IMR-90 (cell line): ENCODE measurements around the gene BTBD10. TPM values are rescaled to one million over a fixed set of nuclear protein-coding genes. Genes with fewer than 3 reads are reported as not detected.

Source experiments
- ATAC-seq: fragments of 200-7000 bp; cut with Tn5 transposase; 2 replicates; pipeline ENCODE4 v1.9.1; 2020; ENCODE audit warnings: low read depth, mild to moderate bottlenecking, moderate library complexity
- BruUV-seq: library from RNA; stranded (reverse); fragments of 400-500 nt; replicated peaks from 2 replicates; lab custom pipeline; 2021; lab: Mats Ljungman, UMichigan
- CTCF ChIA-PET: fragments of 300-600 bp; formaldehyde crosslinking; extraction: SDS; loops from one replicate; lab custom pipeline; 2021; ENCODE audit warnings: antibody characterized with exemption; lab: Yijun Ruan, JAX
- POLR2A ChIA-PET: fragments of 300-600 bp; sonication (Branson Sonifier 250); formaldehyde crosslinking; loops from one replicate; lab custom pipeline; 2022; ENCODE audit warnings: antibody characterized with exemption; ENCODE audit not compliant: unreplicated experiment; lab: Charles Lee
- DNase-seq: peaks from one replicate; pipeline ENCODE4 v3.0.0; 2013
- H2AFZ ChIP-seq: replicated peaks from 2 replicates; pipeline ENCODE3; 2013; ENCODE audit warnings: low read length, mild to moderate bottlenecking; ENCODE audit not compliant: poor library complexity
- H2AK5ac ChIP-seq: 2 replicates; pipeline ENCODE4 v1.6.1; 2013; ENCODE audit warnings: low read depth, low read length, inconsistent platforms
- H2AK9ac ChIP-seq: replicated peaks from 2 replicates; pipeline ENCODE3; 2013; ENCODE audit warnings: mild to moderate bottlenecking, low read depth, low read length, moderate library complexity; ENCODE audit not compliant: poor library complexity
- H2BK120ac ChIP-seq: 2 replicates; pipeline ENCODE4 v1.6.1; 2013; ENCODE audit warnings: low read depth, low read length, inconsistent platforms
- H2BK15ac ChIP-seq: 3 replicates; pipeline ENCODE4 v1.6.1; 2013; ENCODE audit warnings: low read depth, low read length, inconsistent platforms
- H2BK20ac ChIP-seq: 2 replicates; pipeline ENCODE4 v1.6.1; 2013; ENCODE audit warnings: low read depth, mild to moderate bottlenecking, inconsistent platforms, low read length, moderate library complexity
- H2BK5ac ChIP-seq: 2 replicates; pipeline ENCODE4 v1.6.1; 2013; ENCODE audit warnings: mild to moderate bottlenecking, low read depth, low read length, inconsistent platforms; ENCODE audit not compliant: poor library complexity, severe bottlenecking
- H3K14ac ChIP-seq: replicated peaks from 2 replicates; pipeline ENCODE4 v1.6.1; 2013; ENCODE audit warnings: low read depth, low read length, inconsistent platforms
- H3K18ac ChIP-seq: 2 replicates; pipeline ENCODE4 v1.6.1; 2013; ENCODE audit warnings: low read depth, low read length, control low read depth
- H3K23ac ChIP-seq: 2 replicates; pipeline ENCODE4 v1.6.1; 2013; ENCODE audit warnings: low read depth, low read length, inconsistent platforms
- H3K27ac ChIP-seq: 2 replicates; pipeline ENCODE4 v1.5.1; 2013; ENCODE audit warnings: mild to moderate bottlenecking, control low read depth, low read length; ENCODE audit not compliant: insufficient read depth
- H3K27me3 ChIP-seq: 2 replicates; pipeline ENCODE4 v1.6.1; 2013; ENCODE audit warnings: low read length; ENCODE audit not compliant: control insufficient read depth, insufficient read depth
- H3K36me3 ChIP-seq: 2 replicates; pipeline ENCODE4 v1.6.1; 2013; ENCODE audit warnings: low read length, mixed read lengths; ENCODE audit not compliant: control insufficient read depth, insufficient read depth
- H3K4ac ChIP-seq: 2 replicates; pipeline ENCODE4 v1.6.1; 2013; ENCODE audit warnings: low read depth, low read length, inconsistent platforms
- H3K4me1 ChIP-seq: 2 replicates; pipeline ENCODE4 v1.6.1; 2013; ENCODE audit warnings: low read length, mixed read lengths; ENCODE audit not compliant: control insufficient read depth, insufficient read depth
- H3K4me2 ChIP-seq: 2 replicates; pipeline ENCODE4 v1.6.1; 2013; ENCODE audit warnings: low read depth, mild to moderate bottlenecking, control low read depth, low read length, moderate library complexity
- H3K4me3 ChIP-seq: 2 replicates; pipeline ENCODE4 v1.5.1; 2013; ENCODE audit warnings: low read depth, mild to moderate bottlenecking, control low read depth, low read length, moderate library complexity; ENCODE audit not compliant: insufficient read depth
- H3K56ac ChIP-seq: 2 replicates; pipeline ENCODE4 v1.6.1; 2013; ENCODE audit warnings: low read length, inconsistent platforms; ENCODE audit not compliant: insufficient read depth; ENCODE audit errors: extremely low read depth
- H3K79me1 ChIP-seq, 2 experiments: 2 replicates each; pipeline ENCODE4 v1.6.1; 2013; ENCODE audit warnings: low read length in 2 of 2, inconsistent platforms in 1 of 2, low read depth in 1 of 2
- H3K9ac ChIP-seq: 2 replicates; pipeline ENCODE4 v1.6.1; 2013; ENCODE audit warnings: low read depth, low read length, control low read depth
- H3K9me1 ChIP-seq: 2 replicates; pipeline ENCODE4 v1.6.1; 2013; ENCODE audit warnings: low read length, inconsistent platforms; ENCODE audit not compliant: insufficient read depth
- H3K9me3 ChIP-seq: 2 replicates; pipeline ENCODE4 v1.6.1; 2013; ENCODE audit warnings: low read length; ENCODE audit not compliant: control insufficient read depth, insufficient read depth
- H4K20me1 ChIP-seq: 2 replicates; pipeline ENCODE4 v1.6.1; 2013; ENCODE audit warnings: low read length, inconsistent platforms; ENCODE audit not compliant: insufficient read depth
- H4K5ac ChIP-seq: 2 replicates; pipeline ENCODE4 v1.6.1; 2013; ENCODE audit warnings: mild to moderate bottlenecking, low read depth, low read length, control low read depth
- H4K8ac ChIP-seq, 2 experiments: 2 replicates each; pipeline ENCODE4 v1.6.1; 2013; ENCODE audit warnings: low read depth in 2 of 2, low read length in 2 of 2, control low read depth in 1 of 2, inconsistent platforms in 1 of 2
- H4K91ac ChIP-seq: 2 replicates; pipeline ENCODE4 v1.6.1; 2013; ENCODE audit warnings: low read depth, low read length, inconsistent platforms; ENCODE audit not compliant: insufficient read depth
- CHD1 ChIP-seq: IDR thresholded peaks from 2 replicates; pipeline ENCODE4 v1.6.1; 2012; ENCODE audit warnings: low read depth, low read length, improper control_type of control experiment
- FOS ChIP-seq: fragments of 150-350 bp; IDR thresholded peaks from 2 replicates; pipeline ENCODE4 v1.6.1; 2016; ENCODE audit warnings: low read depth, low read length
- MAFK ChIP-seq: IDR thresholded peaks from 2 replicates; pipeline ENCODE4 v1.6.1; 2012; ENCODE audit warnings: low read depth, low read length, improper control_type of control experiment
- NFE2L2 ChIP-seq: fragments of 150-350 bp; IDR thresholded peaks from 2 replicates; pipeline ENCODE4 v1.6.1; 2016; ENCODE audit warnings: low read depth, mild to moderate bottlenecking, low read length
- RCOR1 ChIP-seq: IDR thresholded peaks from 2 replicates; pipeline ENCODE4 v1.6.1; 2012; ENCODE audit warnings: mild to moderate bottlenecking, low read length, improper control_type of control experiment; ENCODE audit not compliant: insufficient replicate concordance
- RFX5 ChIP-seq: IDR thresholded peaks from 2 replicates; pipeline ENCODE4 v1.8.0; 2012; ENCODE audit warnings: low read depth, mild to moderate bottlenecking, low read length, moderate library complexity
- SMC3 ChIP-seq: fragments of 150-350 bp; IDR thresholded peaks from 2 replicates; pipeline ENCODE4 v1.6.1; 2016; ENCODE audit warnings: low read depth, mild to moderate bottlenecking, antibody characterized with exemption, low read length, moderate library complexity
- WGBS, 2 experiments: methylation state at CpG; one replicate each; pipeline versions ENCODE4 v1.1.5 to v1.1.7; 2013; ENCODE audit warnings: missing lambda C conversion rate in 2 of 2; ENCODE audit not compliant: insufficient read length in 1 of 2; ENCODE audit errors: extremely low coverage in 2 of 2; 5-methylcytosine and 5-hydroxymethylcytosine counted together
- dilution Hi-C: fragments of 300-500 bp; cut with HindIII; formaldehyde crosslinking; loops from one replicate; pipeline ENCODE4 v1.14.3; 2018; ENCODE audit warnings: low sequenced_read_pairs; ENCODE audit not compliant: unreplicated experiment
- in situ Hi-C: fragments of 300-500 bp; cut with MboI; formaldehyde crosslinking; loops from 3 replicates; pipeline ENCODE4 v1.14.3; 2019; ENCODE audit warnings: low sequenced_read_pairs, inconsistent platforms, mixed read lengths
- intact Hi-C: fragments of 100-400 bp; cut with micrococcal nuclease; formaldehyde crosslinking; loops from 2 replicates; pipeline ENCODE4 v1.10.0; 2022
- polyA plus RNA-seq, 3 experiments: library from polyadenylated mRNA; depleted of rRNA; stranded (reverse); fragments of >200 nt; gene quantifications; 2 replicates each; pipeline ENCODE4 v1.2.3, GENCODE V29; 2012; ENCODE audit warnings: low replicate concordance in 1 of 3
- total RNA-seq: library from RNA; depleted of rRNA; stranded (reverse); fragments of >200 nt; gene quantifications from 2 replicates; pipeline ENCODE4 v1.2.3, GENCODE V29; 2012
- TF ChIP-seq, protein P1 (sequence below): conservative IDR thresholded peaks from 2 replicates; pipeline ENCODE4 v1.5.1; 2012; ENCODE audit warnings: mild to moderate bottlenecking, low read depth, low read length, improper control_type of control experiment
- TF ChIP-seq, protein P2 (sequence below): fragments of 150-350 bp; IDR thresholded peaks from 2 replicates; pipeline ENCODE4 v1.6.1; 2017; ENCODE audit warnings: mild to moderate bottlenecking, antibody characterized with exemption, low read length, low read depth

Gene BTBD10
- total and polyA plus RNA-seq, 2 of the 4 experiments (the other 2 are of a cell fraction), result 32.5 to 59.9 TPM

DNA sequence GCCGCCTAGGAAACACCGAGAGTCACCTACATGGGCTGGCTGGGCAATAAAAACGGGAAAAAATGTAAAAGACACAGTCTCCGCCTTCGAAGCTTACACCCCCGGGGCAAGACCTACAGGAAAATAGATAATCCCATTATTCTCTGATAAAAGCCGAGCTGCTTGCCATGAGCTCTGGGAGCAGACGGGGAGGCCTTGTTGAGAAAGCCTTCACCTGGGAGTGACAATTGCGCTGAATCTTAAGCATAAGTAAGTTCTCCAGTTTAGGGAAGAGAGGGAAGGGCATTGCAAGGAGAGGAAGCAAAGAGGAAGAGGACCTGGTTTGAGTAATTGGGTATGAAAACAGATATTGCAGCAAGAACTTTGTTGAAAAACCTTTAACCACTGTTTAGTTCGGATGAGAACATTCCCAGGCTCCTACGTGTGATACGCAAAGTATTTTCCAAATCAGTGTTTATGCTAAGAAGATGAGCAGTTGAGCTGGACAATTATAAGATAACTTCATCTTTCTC, 813 bp upstream of the BTBD10 start:
- ChIA-PET CTCF (interaction anchor here (0.9 kb wide), 1 partner anchor 79 kb away, joined by 3 read pairs; no protein-coding TSS in a partner anchor), POLR2A (interaction anchor here (0.6 to 0.9 kb wide), 2 partner anchors 56 to 77 kb away, joined by 3 to 7 read pairs; no protein-coding TSS in a partner anchor)

More for the DNA sequence above, 813 bp upstream of the BTBD10 start:
- Histone ChIP-seq H4K91ac (peak overlapping the region; percentile 83; the same call in 1 of the 2 replicates), H3K36me3 (no peaks in the 10 kb centered on the region), H3K4me1 (peaks cover 3% of the 10 kb centered on the region), H3K27ac (peak overlapping the region; percentile 70), H3K4me2 (peak overlapping the region; percentile 90), H3K9ac (peak overlapping the region; percentile 96), H3K9me1 (no peaks in the 10 kb centered on the region), H3K56ac (peak overlapping the region; percentile 91), H4K20me1 (no peaks in the 10 kb centered on the region; the same call in 1 of the 2 replicates), H2BK120ac (no peak overlapping the region; the same call in 1 of the 2 replicates), H3K14ac (no peak overlapping the region; the same call in 1 of the 2 replicates), H3K4me3 (peak overlapping the region; percentile 82), H3K9me3 (no peaks in the 10 kb centered on the region), H3K23ac (peak overlapping the region; percentile 95; the same call in 1 of the 2 replicates), H2BK5ac (no peak overlapping the region), H3K27me3 (peaks cover 7% of the 10 kb centered on the region), H3K79me1 (peaks cover 4 to 32% of the 10 kb centered on the region in 2 experiments; a peak in 3 of 4 replicates), H3K18ac (no peak overlapping the region), H4K8ac (peak overlapping the region; percentile 87 to 95), H2BK20ac (no peak overlapping the region), H2AK9ac (no peak overlapping the region), H2BK15ac (no peak overlapping the region), H3K4ac (peak overlapping the region; percentile 95), H2AFZ (peak overlapping the region; percentile 99), H2AK5ac (peak overlapping the region; percentile 47; the same call in 1 of the 2 replicates), H4K5ac (peak overlapping the region; percentile 7)
- no peak for ATAC-seq
- WGBS, 2 experiments, result 40% methylated on average over 1 of the region's 12 CpGs; no CpG with 5 or more reads in 1 of the 2 experiments
- dilution Hi-C loops, result no loop called here
- TF ChIP-seq FOS (no peak), RFX5 (no peak), RCOR1 (no peak), NFE2L2 (no peak), SMC3 (no peak), CHD1 (no peak), MAFK (no peak)
- TF ChIP-seq, protein P1, sequence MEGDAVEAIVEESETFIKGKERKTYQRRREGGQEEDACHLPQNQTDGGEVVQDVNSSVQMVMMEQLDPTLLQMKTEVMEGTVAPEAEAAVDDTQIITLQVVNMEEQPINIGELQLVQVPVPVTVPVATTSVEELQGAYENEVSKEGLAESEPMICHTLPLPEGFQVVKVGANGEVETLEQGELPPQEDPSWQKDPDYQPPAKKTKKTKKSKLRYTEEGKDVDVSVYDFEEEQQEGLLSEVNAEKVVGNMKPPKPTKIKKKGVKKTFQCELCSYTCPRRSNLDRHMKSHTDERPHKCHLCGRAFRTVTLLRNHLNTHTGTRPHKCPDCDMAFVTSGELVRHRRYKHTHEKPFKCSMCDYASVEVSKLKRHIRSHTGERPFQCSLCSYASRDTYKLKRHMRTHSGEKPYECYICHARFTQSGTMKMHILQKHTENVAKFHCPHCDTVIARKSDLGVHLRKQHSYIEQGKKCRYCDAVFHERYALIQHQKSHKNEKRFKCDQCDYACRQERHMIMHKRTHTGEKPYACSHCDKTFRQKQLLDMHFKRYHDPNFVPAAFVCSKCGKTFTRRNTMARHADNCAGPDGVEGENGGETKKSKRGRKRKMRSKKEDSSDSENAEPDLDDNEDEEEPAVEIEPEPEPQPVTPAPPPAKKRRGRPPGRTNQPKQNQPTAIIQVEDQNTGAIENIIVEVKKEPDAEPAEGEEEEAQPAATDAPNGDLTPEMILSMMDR, result no peak
- TF ChIP-seq, protein P2, sequence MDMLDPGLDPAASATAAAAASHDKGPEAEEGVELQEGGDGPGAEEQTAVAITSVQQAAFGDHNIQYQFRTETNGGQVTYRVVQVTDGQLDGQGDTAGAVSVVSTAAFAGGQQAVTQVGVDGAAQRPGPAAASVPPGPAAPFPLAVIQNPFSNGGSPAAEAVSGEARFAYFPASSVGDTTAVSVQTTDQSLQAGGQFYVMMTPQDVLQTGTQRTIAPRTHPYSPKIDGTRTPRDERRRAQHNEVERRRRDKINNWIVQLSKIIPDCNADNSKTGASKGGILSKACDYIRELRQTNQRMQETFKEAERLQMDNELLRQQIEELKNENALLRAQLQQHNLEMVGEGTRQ, result no peak
- intact Hi-C loops, result loop anchor here (5.0 to 10.0 kb wide), 2 partner anchors 189 to 257 kb away; partner anchors contain the start of gene BMAL1
- BruUV-seq, result no TSS peak
- in situ Hi-C loops, result no loop called here
- no peak for DNase-seq
